T47D (cell line): ENCODE data around the gene CMBL.
"Not testable (repeated sequence)": the region's sequence is repeated elsewhere in the genome, so short reads cannot be mapped to it uniquely, and the experiment has no call there.

Experiments used
- DNase-seq, 2 experiments: peaks; one replicate each; pipeline versions ENCODE4 v3.0.0 to v3.0.0-alpha.2; 2011 to 2012; ENCODE audit warnings: low read depth in 1 of 2, low spot score in 1 of 2
- JUND ChIP-seq: IDR thresholded peaks from 2 replicates; pipeline ENCODE4 v1.6.1; 2012; ENCODE audit warnings: low read depth
- in situ Hi-C: cut with HindIII; loops from 2 replicates; pipeline ENCODE4 v1.10.0; 2016; ENCODE audit warnings: low sequenced_read_pairs, low pct_unique_long_range_greater_than_20kb

CMBL gene

DNA sequence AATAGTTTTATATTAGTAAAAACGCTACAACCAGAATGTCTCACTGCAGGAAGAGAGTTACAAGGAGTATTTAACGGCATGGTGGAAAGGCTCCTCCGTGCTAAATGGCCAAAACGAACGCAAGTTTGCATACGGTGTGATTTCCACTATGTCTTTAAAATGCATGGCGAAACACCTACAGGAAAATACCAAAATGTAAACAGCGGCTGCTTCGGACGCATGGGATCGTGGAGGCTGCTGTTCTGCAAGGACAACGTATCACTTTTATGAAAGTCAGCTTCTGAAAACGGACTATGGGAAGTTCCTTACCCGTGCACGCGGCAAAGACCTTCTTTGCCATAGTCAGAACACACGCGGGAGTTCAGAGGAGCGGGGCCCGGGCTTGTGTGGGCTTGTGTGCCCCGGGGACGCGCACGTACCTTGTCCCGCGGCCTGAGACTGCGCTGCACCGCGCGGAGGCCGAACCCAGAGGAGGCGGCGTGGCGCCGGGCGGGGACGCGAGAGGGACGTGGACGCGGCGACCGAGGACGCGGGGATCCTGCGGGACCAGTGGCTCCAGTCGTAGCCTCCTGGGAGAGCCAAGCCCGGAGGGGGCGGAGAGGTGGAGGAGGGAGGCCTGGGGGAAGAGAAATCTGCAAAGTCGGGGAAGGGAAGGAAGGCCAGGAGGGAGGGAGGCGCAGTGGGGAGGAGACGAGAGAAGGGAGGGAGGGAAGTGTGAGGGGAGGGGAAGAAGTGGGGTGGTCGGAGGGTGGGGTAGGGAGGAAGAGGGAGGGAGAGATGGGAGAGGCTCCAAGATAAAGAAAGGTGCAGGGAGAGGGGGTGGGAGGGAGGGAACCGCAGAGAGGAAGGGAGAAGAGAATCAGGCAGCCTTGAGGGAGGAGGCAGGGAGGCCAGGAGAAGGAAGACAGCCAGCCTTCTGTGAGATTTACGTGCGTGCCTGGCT is at the start of gene CMBL:
Gene CMBL (minus strand): TSS at position 697 of the 943 bp plus-strand sequence. CDS start 17,140 bp downstream, outside the sequence.
- TF ChIP-seq JUND: no peak
- peak; percentile 65 to 91 for DNase-seq
- in situ Hi-C loops: no loop called here

DNA sequence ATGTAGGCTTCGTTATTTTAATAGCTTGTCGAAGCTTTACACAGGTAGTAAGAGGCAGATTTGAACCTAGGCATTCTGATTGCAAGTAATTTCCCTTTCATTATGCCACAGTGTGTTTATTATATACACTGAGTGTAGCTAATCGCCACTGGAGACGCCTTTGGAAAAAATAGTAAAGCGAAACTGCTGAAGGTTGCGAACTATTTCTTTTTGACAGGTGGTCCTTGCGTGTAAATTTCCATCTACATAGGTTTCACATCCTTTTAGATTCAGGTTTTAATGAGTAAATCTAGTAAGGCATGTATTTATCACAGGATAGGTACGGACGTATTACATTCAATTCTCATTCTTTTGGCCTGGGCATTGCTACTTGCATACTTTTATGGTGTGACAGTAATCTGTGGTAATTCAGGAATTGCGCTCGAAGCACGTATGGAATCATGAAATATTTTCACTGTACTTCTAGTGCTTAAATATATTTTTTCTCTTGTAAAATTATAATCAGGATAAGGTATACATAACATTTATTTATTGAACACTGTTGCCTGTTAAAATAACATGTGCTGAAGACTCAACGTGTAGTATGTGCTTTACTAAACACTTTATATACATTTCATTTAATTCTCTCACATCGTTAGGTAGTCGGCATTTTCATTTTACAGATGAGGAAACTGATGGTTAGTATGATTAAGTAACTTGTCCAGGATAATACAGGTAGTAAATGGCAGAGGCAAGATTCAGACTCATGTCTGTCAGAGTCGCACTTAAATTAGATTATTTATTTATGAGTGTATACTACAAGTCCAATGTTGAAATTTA is 47.6 kb upstream of the CMBL start:
- in situ Hi-C loops: no loop called here
- no peak for TF ChIP-seq JUND
- peak in 1 of 2 experiments; percentile 39 for DNase-seq

DNA sequence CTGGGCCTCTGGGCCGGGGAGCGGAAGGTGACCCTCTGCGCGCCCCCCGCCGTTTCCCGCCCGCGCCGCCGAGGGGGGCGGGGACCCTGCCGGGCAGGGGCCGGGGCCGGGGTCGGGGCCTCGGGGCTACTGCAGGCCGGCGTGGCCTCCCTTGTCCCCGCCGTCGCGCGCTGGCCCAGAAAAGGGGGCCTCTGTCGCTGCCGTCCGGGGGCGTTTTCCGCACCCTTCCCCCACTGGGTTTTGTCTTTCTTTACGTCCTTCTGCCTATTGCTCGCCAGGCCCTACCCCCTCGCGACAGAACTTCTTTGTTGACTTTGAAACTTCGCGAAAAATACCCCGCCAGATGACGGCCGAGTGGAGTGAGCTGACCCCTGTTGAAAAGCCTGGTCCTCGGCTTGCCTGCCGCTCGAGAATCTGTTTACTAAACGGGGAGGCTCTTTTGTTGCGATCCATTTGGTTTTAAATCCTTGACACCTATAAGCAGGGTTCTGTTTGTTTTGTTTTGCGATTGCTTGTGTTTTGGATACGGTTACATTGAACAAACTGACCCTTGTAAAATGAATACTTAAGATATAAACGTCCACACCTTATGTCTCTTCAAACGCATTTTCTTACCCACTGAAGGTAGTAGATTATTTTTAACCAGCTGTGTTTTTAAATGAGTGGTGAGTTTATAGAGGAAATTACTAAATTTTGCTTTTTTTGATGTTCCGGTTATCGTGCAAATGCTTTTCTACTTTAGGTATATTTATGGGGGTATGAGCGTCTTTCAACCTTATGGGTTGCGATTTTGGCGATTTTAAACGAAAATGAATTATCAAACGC is 46.6 kb upstream of the CMBL start:
- in situ Hi-C loops: no loop called here
- no peak for TF ChIP-seq JUND
- DNase-seq: peak in 1 of 2 experiments; percentile 63

DNA sequence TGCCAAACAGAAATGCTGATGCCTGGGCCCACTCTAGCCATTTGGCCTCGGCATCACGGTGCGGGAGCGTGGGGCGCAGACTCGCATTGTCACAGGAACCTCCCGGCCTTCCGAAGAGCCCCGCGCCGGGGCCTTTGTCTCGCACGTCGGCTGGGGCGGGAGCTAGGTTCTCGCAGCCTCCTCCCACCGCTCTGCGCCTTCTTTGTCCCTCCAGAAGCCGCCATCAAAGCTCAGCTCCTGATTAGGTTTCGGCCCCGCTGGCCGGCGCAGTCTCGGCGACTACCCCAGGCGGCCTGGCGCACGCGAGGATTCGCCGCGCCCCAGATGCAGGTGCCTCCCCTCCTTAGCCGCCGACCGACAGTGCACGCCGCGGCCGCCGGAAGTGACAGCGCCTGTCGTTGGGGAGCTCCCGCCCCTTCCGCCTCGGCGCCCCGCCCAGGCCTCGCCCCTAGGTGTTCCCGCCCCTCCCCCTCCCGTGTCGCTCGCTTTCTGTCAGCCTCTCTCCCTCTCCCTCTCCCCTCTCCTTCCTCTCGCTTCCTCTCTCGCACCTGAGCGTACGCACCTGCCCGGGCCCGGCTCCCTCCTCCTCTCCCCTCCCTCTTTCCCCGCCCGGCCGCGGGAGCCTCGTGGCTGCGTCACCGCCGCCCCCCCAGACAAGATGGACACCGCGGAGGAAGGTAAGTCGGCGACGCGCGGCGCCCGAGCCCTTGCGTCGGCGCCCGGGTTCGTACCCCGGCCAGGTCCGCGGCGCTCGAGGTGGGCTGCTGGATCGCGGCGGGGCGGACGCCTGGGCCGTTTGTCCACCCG is 45.7 kb upstream of the CMBL start, which contains the start of gene MARCHF6:
Gene MARCHF6 (plus strand): TSS at position 455 of the 807 bp plus-strand sequence. CDS start 204 bp downstream, at position 659.
- 0 out of 2 replicates have a peak, but pooled peaks have one; percentile 7 for TF ChIP-seq JUND
- in situ Hi-C loops: no loop called here
- peak; percentile 62 to 99 for DNase-seq

DNA sequence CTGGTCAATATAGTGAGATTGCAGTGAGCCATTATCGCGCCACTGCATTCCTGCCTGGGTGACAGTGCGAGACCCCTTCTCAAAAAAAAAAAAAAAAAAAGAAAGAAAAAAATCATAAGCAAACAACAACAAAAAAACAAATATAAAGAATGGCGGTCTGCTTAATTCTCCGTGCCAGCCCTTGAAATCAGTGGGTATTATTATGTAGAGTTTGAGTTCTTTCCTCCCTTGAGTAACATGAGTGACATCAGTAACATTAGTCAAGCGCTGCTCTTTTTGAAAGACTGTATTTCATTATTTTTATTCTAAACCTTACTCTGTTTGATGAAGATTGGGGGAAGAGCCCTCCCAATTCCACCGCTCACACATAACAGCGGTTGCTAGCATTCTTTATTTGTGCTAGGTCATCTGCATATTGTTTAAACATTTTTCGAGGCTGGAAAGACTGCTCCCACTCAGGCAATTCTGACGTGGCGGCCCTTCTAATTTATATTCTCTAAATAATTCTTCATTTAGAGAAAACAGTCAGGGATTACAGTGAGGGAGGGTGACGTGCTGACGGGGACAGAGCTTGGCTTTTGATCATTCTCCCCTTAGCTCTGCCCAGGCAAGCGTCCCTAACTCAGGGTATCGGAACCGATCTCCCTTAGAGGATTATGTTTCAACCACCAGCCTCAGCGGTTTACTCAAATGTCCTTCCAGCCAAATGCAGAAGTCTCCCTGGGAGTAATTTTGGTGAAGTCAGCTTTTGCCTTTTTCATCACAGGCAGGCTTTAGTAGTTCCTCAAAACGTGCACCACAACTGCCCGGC is 44.9 kb upstream of the CMBL start:
- DNase-seq: peak in 1 of 2 experiments; percentile 16
- in situ Hi-C loops: no loop called here

DNA sequence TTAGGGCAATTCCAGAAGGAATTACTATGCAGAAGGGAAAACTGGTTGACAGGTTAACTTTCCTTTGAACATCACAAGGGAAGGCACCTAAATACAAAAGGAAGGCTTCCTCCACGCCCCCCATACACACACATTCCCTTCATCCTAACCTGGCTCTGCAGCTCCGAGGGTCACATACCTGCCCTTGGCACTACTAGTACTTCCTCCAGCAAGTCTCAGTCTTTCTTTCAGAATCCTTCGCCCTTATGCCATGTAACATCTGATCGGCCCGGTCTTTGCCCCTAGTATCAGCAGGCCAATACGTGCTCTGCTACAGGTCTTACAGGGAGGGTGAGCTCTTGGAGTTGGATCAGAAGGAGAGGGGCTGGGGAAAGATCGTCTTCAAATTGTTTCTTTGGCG is 44.2 kb upstream of the CMBL start:
- TF ChIP-seq JUND: no peak
- DNase-seq: no peak
- in situ Hi-C loops: no loop called here

More for the DNA sequence above, 44.9 kb upstream of the CMBL start:
- TF ChIP-seq JUND: no peak

DNA sequence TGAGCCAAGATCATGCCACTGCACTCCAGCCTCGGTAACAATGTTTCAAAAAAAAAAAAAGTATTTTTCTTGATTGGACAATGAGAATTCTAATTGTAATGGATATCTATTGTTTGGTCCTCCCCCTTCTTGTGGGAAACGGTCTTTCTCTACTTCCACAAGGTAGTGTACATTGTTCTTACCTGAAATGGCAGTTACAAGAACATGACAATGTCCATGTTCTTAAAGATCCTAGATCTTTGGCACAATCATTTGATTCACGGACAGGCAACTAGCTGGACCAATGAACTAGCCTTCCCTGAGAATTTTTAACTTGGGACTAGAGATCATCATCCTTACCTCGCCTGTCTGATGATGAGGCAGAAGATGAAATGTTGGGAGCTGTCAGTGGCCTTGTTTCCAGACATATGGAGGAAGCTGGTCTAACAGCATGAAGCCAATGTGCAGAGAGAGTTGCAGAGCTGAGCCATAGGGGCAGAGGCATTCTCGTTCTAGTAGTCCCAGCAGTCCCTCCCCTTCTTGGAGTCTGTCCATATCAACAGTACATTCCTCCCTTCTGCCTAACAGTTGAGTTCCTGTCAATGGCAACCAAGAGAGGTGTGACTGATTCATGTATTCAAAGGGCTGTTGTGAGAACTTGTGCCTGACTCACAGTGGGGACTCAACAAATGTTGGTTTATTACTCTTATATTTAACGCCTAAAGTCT is 43.6 kb upstream of the CMBL start:
- in situ Hi-C loops: no loop called here
- TF ChIP-seq JUND: no peak
- DNase-seq: no peak

DNA sequence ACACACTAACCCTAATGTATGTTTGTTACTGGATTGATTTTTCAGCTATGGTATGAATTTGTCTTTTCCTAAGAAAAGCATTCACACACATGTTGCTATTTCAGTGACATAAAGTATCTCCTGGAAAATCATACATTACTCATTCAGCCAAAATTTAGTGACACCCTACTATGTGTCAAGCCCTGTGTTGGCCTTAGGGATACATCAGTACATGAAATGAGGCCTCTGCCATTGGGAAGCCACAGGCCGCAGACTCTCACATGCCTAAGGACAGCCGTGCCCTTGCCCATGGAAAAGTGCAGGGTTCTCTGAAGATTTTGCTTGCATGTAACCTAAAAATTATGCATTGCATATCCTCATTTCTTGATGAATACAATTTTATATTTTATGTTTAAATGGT is 40.6 kb upstream of the CMBL start:
- DNase-seq: no peak
- in situ Hi-C loops: no loop called here
- no peak for TF ChIP-seq JUND

DNA sequence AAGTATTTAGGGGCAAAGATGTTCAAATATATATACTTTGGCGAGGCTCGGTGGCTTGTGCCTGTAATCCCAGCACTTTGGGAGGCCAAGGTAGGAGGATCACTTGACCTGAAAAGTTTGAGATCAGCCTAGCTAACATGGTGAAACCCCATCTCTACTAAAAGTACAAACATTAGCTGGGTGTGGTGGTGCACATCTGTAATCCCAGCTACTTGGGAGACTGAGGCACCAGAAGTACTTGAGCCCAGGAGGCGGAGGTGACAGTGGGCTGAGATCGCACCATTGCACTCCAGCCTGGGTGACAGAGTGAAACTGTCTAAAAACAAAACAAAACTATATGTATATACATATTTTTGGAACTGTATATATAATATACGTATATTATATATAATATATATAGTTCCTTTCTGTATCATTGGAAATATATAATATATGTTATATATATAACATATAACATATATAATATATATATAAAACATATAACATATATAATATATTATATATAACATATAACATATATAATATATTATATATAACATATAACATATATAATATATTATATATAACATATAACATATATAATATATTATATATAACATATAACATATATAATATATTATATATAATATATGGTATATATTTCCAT is 36.9 kb upstream of the CMBL start:
- not testable (repeated sequence) for DNase-seq

DNA sequence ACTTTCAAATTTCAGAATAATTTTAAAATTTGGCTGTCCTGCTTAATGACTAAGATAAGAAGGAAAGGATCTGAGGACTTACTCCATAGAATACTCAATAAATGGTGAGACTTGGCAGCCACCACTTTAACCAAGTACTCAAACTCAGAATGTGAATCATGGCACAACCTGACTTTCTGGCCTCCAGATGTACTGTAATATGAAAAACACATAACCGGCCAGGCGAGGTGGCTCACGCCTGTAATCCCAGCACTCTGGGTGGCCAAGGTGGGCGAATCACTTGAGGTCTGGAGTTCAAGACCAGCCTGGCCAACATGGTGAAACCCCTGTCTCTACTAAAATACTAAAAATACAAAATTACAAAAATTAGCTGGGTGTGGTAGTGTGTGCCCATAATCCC is 35.8 kb upstream of the CMBL start:
- no peak for TF ChIP-seq JUND
- in situ Hi-C loops: no loop called here
- DNase-seq: no peak

More for the DNA sequence above, 36.9 kb upstream of the CMBL start:
- in situ Hi-C loops: not testable (repeated sequence)
